K562 (cell line): ENCODE measurements around the gene WTAP.

Experiments
- CBX3 ChIP-seq, 2 experiments: IDR thresholded peaks; 1 replicate in 1 of 2; 2 replicates in 1 of 2; pipeline ENCODE4 v1.6.1; 2012; ENCODE audit warnings: inconsistent platforms in 2 of 2, low read length in 2 of 2, borderline replicate concordance in 1 of 2, control low read depth in 1 of 2
- DDX20 ChIP-seq: fragments of 450-650 bp; IDR thresholded peaks from 2 replicates; pipeline ENCODE4 v1.6.1; 2016; ENCODE audit warnings: missing genetic modification characterization, low read depth, mild to moderate bottlenecking, missing compliant biosample characterization, moderate library complexity
- HNRNPK ChIP-seq: fragments of 200-400 bp; formaldehyde crosslinking; IDR thresholded peaks from one replicate; pipeline ENCODE4 v1.6.1; 2018; ENCODE audit warnings: mild to moderate bottlenecking, low read depth, low read length; ENCODE audit not compliant: poor library complexity, severe bottlenecking
- RFX5 ChIP-seq: IDR thresholded peaks from 2 replicates; pipeline ENCODE4 v1.6.1; 2011; ENCODE audit warnings: low read depth, mild to moderate bottlenecking, improper control_type of control experiment, low read length
- ZNF717 ChIP-seq: fragments of 250-450 bp; sonication (Bioruptor Pico); IDR thresholded peaks from 2 replicates; pipeline ENCODE4 v1.5.0; 2021

DNA sequence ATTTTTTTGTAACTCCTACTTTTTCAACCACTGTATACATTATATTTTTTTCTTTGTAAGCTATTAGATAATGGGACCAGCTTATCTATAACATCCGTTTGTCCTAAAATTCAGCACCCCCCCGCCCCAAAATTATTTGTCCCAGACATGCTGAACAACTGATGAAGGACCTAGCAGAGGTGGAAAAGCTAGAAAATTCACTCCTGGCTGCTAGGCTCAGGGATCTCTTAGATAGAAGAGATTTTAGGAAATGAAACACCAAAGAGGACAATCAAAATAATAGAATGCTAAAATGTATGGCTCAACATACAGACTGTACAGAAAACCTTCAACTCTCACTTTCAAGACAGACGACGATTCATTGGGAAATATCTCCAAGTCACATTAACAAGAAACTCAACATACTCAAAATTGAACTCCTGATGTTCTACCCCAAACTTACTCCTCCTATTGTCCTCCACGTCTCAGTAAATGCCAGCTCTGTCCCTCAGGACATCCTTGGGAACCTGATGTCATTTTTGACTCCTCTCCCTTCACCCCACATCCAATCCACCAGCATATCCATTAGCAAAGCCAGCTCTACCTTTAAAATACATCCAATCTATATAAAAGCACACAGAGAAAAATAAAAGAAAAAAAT lies 38.9 kb upstream of the WTAP start:
- TF ChIP-seq ZNF717 (CRISPR knock-in tag) (no peak), CBX3 (IDR thresholded peaks at IDR 0.05; ENCODE audit: borderline replicate concordance in 1 of 2, low read length in 2 of 2) (no peak), RFX5 (no peak), HNRNPK (no peak), DDX20 (tag) (no peak)
